Measurements from ENCODE around the gene BICC1. TPM values are rescaled to one million over a fixed set of nuclear protein-coding genes. Genes with fewer than 3 reads are reported as not detected.
"Not testable (repeated sequence)": the region's sequence is repeated elsewhere in the genome, so short reads cannot be mapped to it uniquely, and the experiment has no call there.

Gene BICC1
- polyA plus RNA-seq, 1 donor: 6.2 TPM

- Histone ChIP-seq H3K27ac (ENCODE audit: low read length) (no peak overlapping the region), H3K4me3 (ENCODE audit: low read length) (no peak overlapping the region), H3K9me3 (ENCODE audit: control insufficient read depth, low read depth, low read length) (no peaks in the 10 kb centered on the region), H3K4me1 (ENCODE audit: control insufficient read depth, insufficient read depth, low read length) (no peaks in the 10 kb centered on the region), H3K27me3 (ENCODE audit: control insufficient read depth, insufficient read depth, low read length) (no peaks in the 10 kb centered on the region), H3K36me3 (ENCODE audit: control insufficient read depth, insufficient read depth, low read length) (no peaks in the 10 kb centered on the region)
- no peak for DNase-seq
- WGBS (ENCODE audit: insufficient coverage, low lambda C conversion rate): no CpG with 5 or more reads among the region's 3 CpGs
These were observed 334.2 kb downstream of the BICC1 start for GRCh38 chr10:58846856-58847255.

DNA sequence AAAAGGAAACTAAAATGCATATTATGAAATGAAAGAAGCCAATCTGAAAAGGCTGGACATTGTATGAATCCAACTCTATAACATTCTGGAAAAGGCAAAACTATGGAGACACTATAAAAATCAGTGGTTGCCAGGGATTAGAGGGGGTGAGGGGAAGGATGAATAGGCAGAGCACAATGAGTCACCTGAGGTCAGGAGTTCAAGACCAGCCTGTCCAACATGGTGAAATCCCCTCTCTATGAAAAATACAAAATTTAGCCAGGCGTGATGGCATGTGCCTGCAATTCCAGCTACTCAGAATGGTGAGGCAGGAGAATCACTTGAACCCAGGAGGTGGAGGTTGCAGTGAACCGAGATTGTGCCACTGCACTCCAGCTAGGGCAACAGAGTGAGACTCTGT lies 338.9 kb downstream of the BICC1 start:
- Histone ChIP-seq H3K27me3 (ENCODE audit: control insufficient read depth, insufficient read depth, low read length) (no peaks in the 10 kb centered on the region), H3K4me1 (ENCODE audit: control insufficient read depth, insufficient read depth, low read length) (no peaks in the 10 kb centered on the region), H3K4me3 (ENCODE audit: low read length) (no peak overlapping the region), H3K9me3 (ENCODE audit: control insufficient read depth, low read depth, low read length) (no peaks in the 10 kb centered on the region), H3K36me3 (ENCODE audit: control insufficient read depth, insufficient read depth, low read length) (no peaks in the 10 kb centered on the region), H3K27ac (ENCODE audit: low read length) (no peak overlapping the region)
- DNase-seq: no peak
- no CpG with 5 or more reads among the region's 2 CpGs for WGBS (ENCODE audit: insufficient coverage, low lambda C conversion rate)

GRCh38 chr10:58853668-58854067 lies 341.0 kb downstream of the BICC1 start:
- H3K4me3 ChIP-seq (ENCODE audit: low read length): no peak overlapping the region
- H3K27me3 ChIP-seq (ENCODE audit: control insufficient read depth, insufficient read depth, low read length): no peaks in the 10 kb centered on the region
- WGBS (ENCODE audit: insufficient coverage, low lambda C conversion rate): no CpG with 5 or more reads among the region's 2 CpGs
- H3K36me3 ChIP-seq (ENCODE audit: control insufficient read depth, insufficient read depth, low read length): no peaks in the 10 kb centered on the region
- H3K27ac ChIP-seq (ENCODE audit: low read length): no peak overlapping the region
- H3K4me1 ChIP-seq (ENCODE audit: control insufficient read depth, insufficient read depth, low read length): no peaks in the 10 kb centered on the region
- H3K9me3 ChIP-seq (ENCODE audit: control insufficient read depth, low read depth, low read length): no peaks in the 10 kb centered on the region
- no peak for DNase-seq

DNA sequence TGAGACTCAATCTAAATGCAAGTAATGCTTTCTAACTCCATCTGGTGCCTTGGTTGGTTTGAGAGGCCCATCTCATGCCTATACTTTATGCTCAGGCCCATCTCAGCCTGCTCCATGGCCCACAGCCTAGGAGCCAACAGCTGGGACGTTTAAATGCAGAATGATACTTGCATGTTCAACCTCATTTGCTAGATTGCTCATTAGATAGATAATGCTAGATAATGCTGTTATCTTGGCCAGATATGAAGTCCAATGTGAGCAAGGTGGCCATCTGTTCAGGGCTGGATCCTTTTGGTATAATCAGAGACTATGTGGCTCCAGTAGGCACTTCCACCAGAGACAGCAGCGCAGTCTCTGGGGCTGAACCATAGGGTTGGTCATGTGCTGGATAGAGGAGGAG lies 342.1 kb downstream of the BICC1 start:
- no CpG with 5 or more reads among the region's 2 CpGs for WGBS (ENCODE audit: insufficient coverage, low lambda C conversion rate)
- DNase-seq: no peak
- no peaks in the 10 kb centered on the region for H3K4me1 ChIP-seq (ENCODE audit: control insufficient read depth, insufficient read depth, low read length)
- no peaks in the 10 kb centered on the region for H3K9me3 ChIP-seq (ENCODE audit: control insufficient read depth, low read depth, low read length)
- no peak overlapping the region for H3K4me3 ChIP-seq (ENCODE audit: low read length)
- H3K27ac ChIP-seq (ENCODE audit: low read length): no peak overlapping the region
- H3K36me3 ChIP-seq (ENCODE audit: control insufficient read depth, insufficient read depth, low read length): no peaks in the 10 kb centered on the region
- H3K27me3 ChIP-seq (ENCODE audit: control insufficient read depth, insufficient read depth, low read length): no peaks in the 10 kb centered on the region

DNA sequence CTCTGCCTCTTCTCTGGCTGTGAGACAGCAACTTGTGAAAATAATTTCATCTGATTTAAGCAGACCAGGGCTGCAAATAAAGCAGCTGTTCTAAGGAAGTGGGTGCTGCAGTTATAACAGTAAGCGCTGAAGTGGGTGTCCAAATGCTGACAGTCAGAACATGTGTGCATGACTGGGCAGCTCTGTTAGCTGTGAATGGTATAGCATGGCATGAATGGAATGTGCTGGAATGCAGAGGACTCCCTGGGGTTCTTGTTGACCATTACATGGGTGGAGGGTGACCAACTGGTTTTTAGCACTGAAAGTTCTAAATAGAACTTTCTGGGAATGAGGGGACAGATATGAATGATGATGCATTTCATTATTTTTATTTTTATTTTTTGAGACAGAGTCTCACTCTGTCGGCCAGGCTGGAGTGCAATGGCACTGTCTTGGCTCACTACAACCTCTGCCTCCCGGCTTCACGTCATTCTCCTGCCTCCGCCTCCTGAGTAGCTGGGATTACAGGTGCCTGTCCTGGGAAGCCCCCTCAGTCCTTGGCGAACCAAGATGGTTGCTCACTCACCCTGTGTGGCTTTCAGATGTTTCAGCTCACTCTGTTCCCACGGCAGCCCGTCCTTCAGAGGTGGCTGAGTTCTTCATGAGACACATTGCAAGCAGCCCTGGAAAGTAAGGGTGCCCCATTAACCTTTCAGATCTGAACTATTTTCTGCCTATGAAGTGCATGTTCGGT lies 344.0 kb downstream of the BICC1 start:
- WGBS (ENCODE audit: insufficient coverage, low lambda C conversion rate): no CpG with 5 or more reads among the region's 9 CpGs

GRCh38 chr10:58857251-58857805 lies 344.7 kb downstream of the BICC1 start:
- H3K27ac ChIP-seq (ENCODE audit: low read length): no peak overlapping the region
- no peak for DNase-seq
- WGBS (ENCODE audit: insufficient coverage, low lambda C conversion rate): no CpG with 5 or more reads among the region's 3 CpGs

More for the DNA sequence above, 344.0 kb downstream of the BICC1 start:
- H3K36me3 ChIP-seq (ENCODE audit: control insufficient read depth, insufficient read depth, low read length): no peaks in the 10 kb centered on the region
- no peaks in the 10 kb centered on the region for H3K4me1 ChIP-seq (ENCODE audit: control insufficient read depth, insufficient read depth, low read length)
- H3K27me3 ChIP-seq (ENCODE audit: control insufficient read depth, insufficient read depth, low read length): no peaks in the 10 kb centered on the region
- no peak overlapping the region for H3K27ac ChIP-seq (ENCODE audit: low read length)
- no peak overlapping the region for H3K4me3 ChIP-seq (ENCODE audit: low read length)
- no peaks in the 10 kb centered on the region for H3K9me3 ChIP-seq (ENCODE audit: control insufficient read depth, low read depth, low read length)
- DNase-seq: no peak

GRCh38 chr10:58858123-58858522 lies 345.5 kb downstream of the BICC1 start:
- no CpG with 5 or more reads among the region's 1 CpG for WGBS (ENCODE audit: insufficient coverage, low lambda C conversion rate)
- DNase-seq; H3K4me3 ChIP-seq (ENCODE audit: low read length); H3K36me3 ChIP-seq (ENCODE audit: control insufficient read depth, insufficient read depth, low read length); H3K27me3 ChIP-seq (ENCODE audit: control insufficient read depth, insufficient read depth, low read length); H3K9me3 ChIP-seq (ENCODE audit: control insufficient read depth, low read depth, low read length); H3K27ac ChIP-seq (ENCODE audit: low read length); H3K4me1 ChIP-seq (ENCODE audit: control insufficient read depth, insufficient read depth, low read length): not testable (repeated sequence)

More at GRCh38 chr10:58857251-58857805, 344.7 kb downstream of the BICC1 start:
- no peaks in the 10 kb centered on the region for H3K4me1 ChIP-seq (ENCODE audit: control insufficient read depth, insufficient read depth, low read length)
- H3K36me3 ChIP-seq (ENCODE audit: control insufficient read depth, insufficient read depth, low read length): no peaks in the 10 kb centered on the region
- H3K9me3 ChIP-seq (ENCODE audit: control insufficient read depth, low read depth, low read length): no peaks in the 10 kb centered on the region
- no peaks in the 10 kb centered on the region for H3K27me3 ChIP-seq (ENCODE audit: control insufficient read depth, insufficient read depth, low read length)
- H3K4me3 ChIP-seq (ENCODE audit: low read length): no peak overlapping the region

DNA sequence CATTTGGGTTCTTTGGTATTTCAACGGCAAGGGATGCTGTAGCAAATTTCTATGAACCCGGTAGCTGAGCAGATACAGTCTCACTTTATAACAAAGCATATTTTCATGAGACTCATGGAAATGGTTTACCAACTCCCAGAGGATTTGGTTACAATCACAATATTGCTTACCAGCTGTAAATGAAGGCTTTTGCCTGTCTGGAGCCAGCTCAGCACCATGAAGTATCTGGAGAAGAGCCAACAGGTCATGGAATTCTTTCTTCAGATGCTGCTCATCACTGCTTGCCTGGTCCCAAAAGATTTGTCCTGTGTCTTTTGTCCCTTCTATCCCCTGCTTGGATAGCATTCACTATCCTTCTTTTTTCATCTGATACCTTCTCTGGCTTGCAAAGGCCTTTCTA lies 346.9 kb downstream of the BICC1 start:
- H3K36me3 ChIP-seq (ENCODE audit: control insufficient read depth, insufficient read depth, low read length): no peaks in the 10 kb centered on the region
- DNase-seq: no peak
- no peaks in the 10 kb centered on the region for H3K9me3 ChIP-seq (ENCODE audit: control insufficient read depth, low read depth, low read length)
- no peak overlapping the region for H3K4me3 ChIP-seq (ENCODE audit: low read length)
- H3K4me1 ChIP-seq (ENCODE audit: control insufficient read depth, insufficient read depth, low read length): no peaks in the 10 kb centered on the region
- H3K27me3 ChIP-seq (ENCODE audit: control insufficient read depth, insufficient read depth, low read length): no peaks in the 10 kb centered on the region
- no peak overlapping the region for H3K27ac ChIP-seq (ENCODE audit: low read length)
- no CpG with 5 or more reads among the region's 2 CpGs for WGBS (ENCODE audit: insufficient coverage, low lambda C conversion rate)

GRCh38 chr10:58867683-58868082 lies 355.0 kb downstream of the BICC1 start:
- H3K27ac ChIP-seq (ENCODE audit: low read length): no peak overlapping the region
- no peaks in the 10 kb centered on the region for H3K4me1 ChIP-seq (ENCODE audit: control insufficient read depth, insufficient read depth, low read length)
- no peaks in the 10 kb centered on the region for H3K36me3 ChIP-seq (ENCODE audit: control insufficient read depth, insufficient read depth, low read length)
- H3K9me3 ChIP-seq (ENCODE audit: control insufficient read depth, low read depth, low read length): no peaks in the 10 kb centered on the region
- no peak overlapping the region for H3K4me3 ChIP-seq (ENCODE audit: low read length)
- no peaks in the 10 kb centered on the region for H3K27me3 ChIP-seq (ENCODE audit: control insufficient read depth, insufficient read depth, low read length)
- no peak for DNase-seq

- Histone ChIP-seq H3K27ac (ENCODE audit: low read length) (no peak overlapping the region), H3K36me3 (ENCODE audit: control insufficient read depth, insufficient read depth, low read length) (no peaks in the 10 kb centered on the region), H3K4me1 (ENCODE audit: control insufficient read depth, insufficient read depth, low read length) (no peaks in the 10 kb centered on the region), H3K4me3 (ENCODE audit: low read length) (no peak overlapping the region), H3K9me3 (ENCODE audit: control insufficient read depth, low read depth, low read length) (no peaks in the 10 kb centered on the region), H3K27me3 (ENCODE audit: control insufficient read depth, insufficient read depth, low read length) (no peaks in the 10 kb centered on the region)
- WGBS (ENCODE audit: insufficient coverage, low lambda C conversion rate): 58% methylated on average over 2 of the region's 8 CpGs
- no peak for DNase-seq
These were observed 356.2 kb downstream of the BICC1 start for GRCh38 chr10:58868736-58869435.
